ENCODE data around the gene PODXL2.

Gene PODXL2

GRCh38 chr3:127658234-127658633 lies 29.2 kb downstream of the PODXL2 start:
- DNase-seq (ENCODE audit: low spot score): no peak

GRCh38 chr3:127660621-127661251 lies 31.8 kb downstream of the PODXL2 start:
- DNase-seq (ENCODE audit: low spot score): no peak

- DNase-seq (ENCODE audit: low spot score): no peak
These were observed 32.6 kb downstream of the PODXL2 start for GRCh38 chr3:127661600-127661999.

DNA sequence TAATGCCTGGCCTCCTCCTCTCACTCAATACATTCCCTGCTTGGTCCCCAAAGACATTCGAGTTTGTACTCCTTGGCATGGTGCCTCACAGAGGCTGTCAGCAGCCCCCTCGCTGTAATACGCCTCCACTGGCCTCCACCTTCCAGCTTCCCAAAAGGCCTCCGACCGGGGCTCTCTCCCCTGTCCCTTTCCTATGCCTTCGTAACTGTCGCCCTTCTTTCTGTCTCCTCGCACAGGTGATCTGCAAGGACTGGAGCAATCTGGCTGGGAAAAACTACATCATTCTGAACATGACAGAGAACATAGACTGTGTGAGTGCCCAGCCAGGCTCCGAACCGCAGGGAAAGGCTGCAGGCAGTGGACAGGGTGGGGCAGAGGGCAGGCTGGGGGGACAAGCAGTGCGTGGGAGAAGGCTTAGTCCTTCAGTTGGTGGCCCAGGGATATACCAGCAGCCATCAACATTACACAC lies 33.0 kb downstream of the PODXL2 start:
- DNase-seq (ENCODE audit: low spot score): no peak

- no peak for DNase-seq (ENCODE audit: low spot score)
These were observed 34.2 kb downstream of the PODXL2 start for GRCh38 chr3:127663151-127663550.

GRCh38 chr3:127665165-127665564 lies 36.2 kb downstream of the PODXL2 start:
- DNase-seq (ENCODE audit: low spot score): no peak

DNA sequence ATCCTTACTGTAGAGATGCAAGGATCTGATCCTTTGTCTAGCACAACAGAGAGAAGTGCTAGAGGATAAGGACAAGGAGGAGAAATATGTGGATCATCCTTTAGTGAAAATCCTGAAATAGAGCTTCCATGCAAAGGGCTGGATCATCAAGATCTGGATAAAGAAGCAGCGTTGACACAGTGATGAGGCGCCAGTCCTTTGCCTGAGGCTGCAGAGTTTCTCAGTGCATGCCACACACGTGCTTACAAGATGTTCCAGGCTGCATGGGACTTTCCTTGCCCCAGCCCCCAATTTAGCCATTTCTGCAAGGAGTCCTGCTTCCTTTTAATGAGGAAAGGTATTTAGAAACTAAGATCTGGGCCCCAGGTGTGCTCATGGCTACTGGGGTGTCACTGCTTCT lies 36.6 kb downstream of the PODXL2 start:
- DNase-seq (ENCODE audit: low spot score): no peak

GRCh38 chr3:127666676-127667075 lies 37.7 kb downstream of the PODXL2 start:
- DNase-seq (ENCODE audit: low spot score): no peak

GRCh38 chr3:127667119-127667681 lies 38.2 kb downstream of the PODXL2 start:
- DNase-seq (ENCODE audit: low spot score): peak; percentile 43

- DNase-seq (ENCODE audit: low spot score): no peak
These were observed 39.9 kb downstream of the PODXL2 start for GRCh38 chr3:127668906-127669305.

- no peak for DNase-seq (ENCODE audit: low spot score)
These were observed 40.7 kb downstream of the PODXL2 start for GRCh38 chr3:127669541-127670228.

DNA sequence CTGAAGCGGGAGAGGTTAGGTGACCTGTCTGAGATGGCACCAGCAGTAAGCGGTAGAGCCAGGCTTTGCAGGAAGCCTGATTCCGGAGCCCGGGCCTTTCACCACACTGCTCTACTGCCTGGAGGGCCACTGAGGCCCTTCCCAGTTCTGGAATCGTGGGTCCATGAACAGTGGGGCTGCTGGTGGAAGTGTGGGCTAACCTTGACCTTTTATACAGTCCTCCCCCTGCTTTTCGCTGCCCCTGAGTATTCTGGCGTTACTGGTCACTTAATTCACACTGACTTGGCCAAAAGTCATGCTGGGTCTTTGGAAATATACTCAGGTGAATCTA lies 41.2 kb downstream of the PODXL2 start:
- DNase-seq (ENCODE audit: low spot score): no peak

- DNase-seq (ENCODE audit: low spot score): no peak
These were observed 42.0 kb downstream of the PODXL2 start for GRCh38 chr3:127670761-127671522.

DNA sequence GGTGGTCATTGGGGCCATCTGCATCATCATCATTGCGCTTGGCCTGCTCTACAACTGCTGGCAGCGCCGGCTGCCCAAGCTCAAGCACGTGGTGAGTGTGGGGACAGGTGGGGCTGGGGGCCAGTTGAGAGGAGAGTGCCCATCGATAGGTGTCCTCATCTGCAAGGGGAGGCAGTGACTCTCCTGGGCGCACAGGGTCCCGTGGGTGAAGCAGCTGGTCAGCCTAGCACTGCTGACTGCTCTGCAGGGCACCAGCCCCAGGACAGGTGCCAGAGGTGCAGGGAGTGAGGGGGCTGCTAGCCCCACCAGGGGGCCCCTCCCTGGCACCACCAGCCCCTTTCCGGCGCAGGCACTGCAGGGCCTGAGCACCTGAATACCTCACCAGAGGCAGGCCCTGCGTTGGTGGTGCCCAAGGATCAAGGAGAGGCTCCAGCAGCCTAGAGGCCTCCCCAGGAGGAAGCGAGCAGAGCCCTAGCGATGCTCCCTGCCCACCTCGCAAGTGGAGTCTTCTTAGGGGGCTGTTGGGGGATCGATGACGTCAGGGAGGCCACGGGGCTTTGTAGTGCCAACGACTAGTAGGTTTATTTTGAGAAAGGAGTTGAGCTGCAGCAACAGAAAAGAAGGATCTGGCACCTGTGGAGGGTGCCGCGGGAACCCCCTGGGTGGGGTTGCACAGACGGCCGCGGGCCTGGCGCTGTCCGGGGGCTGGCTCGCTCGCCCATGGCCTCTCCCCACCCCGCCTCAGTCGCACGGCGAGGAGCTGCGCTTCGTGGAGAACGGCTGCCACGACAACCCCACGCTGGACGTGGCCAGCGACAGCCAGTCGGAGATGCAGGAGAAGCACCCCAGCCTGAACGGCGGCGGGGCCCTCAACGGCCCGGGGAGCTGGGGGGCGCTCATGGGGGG lies 42.8 kb downstream of the PODXL2 start:
- no peak for DNase-seq (ENCODE audit: low spot score)

- DNase-seq (ENCODE audit: low spot score): peak; percentile 77
These were observed 43.6 kb downstream of the PODXL2 start, which contains the start of gene ABTB1 for GRCh38 chr3:127672429-127673190. TSS of gene ABTB1 (plus strand) at chr3:127672952. CDS start at chr3:127673026, 74 bp downstream.

GRCh38 chr3:127673191-127674100 lies 44.5 kb downstream of the PODXL2 start:
- no peak for DNase-seq (ENCODE audit: low spot score)

GRCh38 chr3:127674101-127674721 lies 45.2 kb downstream of the PODXL2 start:
- DNase-seq (ENCODE audit: low spot score): no peak

- no peak for DNase-seq (ENCODE audit: low spot score)
These were observed 45.8 kb downstream of the PODXL2 start for GRCh38 chr3:127674790-127675189.

- no peak for DNase-seq (ENCODE audit: low spot score)
These were observed 46.8 kb downstream of the PODXL2 start for GRCh38 chr3:127675651-127676391.

All from globus pallidus (tissue), 1 donor.